K562 (cell line): ENCODE measurements around the gene SLC30A4. TPM values are rescaled to one million over a fixed set of nuclear protein-coding genes. Genes with fewer than 3 reads are reported as not detected.

Source experiments
- ATAC-seq: fragments of 200-7000 bp; cut with Tn5 transposase; 3 replicates; pipeline ENCODE4 v1.9.1; 2020; ENCODE audit warnings: moderate library complexity
- BruUV-seq: library from RNA; stranded (reverse); fragments of 400-500 nt; replicated peaks from 2 replicates; lab custom pipeline; 2021; lab: Mats Ljungman, UMichigan
- CTCF ChIA-PET: fragments of 300-600 bp; formaldehyde crosslinking; extraction: SDS; loops from one replicate; lab custom pipeline; 2021; ENCODE audit warnings: low intra/inter-chr PET ratio; lab: Yijun Ruan, JAX
- POLR2A ChIA-PET: fragments of 300-600, 350-650 bp; sonication (Branson Sonifier 250); formaldehyde crosslinking; extraction: SDS; loops from one replicate; lab custom pipeline; 2021; ENCODE audit warnings: antibody characterized with exemption, inconsistent platforms; lab: Yijun Ruan, JAX
- DNase-seq, 4 experiments: peaks; one replicate each; pipeline versions ENCODE4 v3.0.0 to v3.0.0-alpha.2; 2011 to 2018; ENCODE audit warnings: low spot score in 3 of 4, mixed read lengths in 3 of 4; ENCODE audit errors: extremely low read depth in 1 of 4
- FAIRE-seq: peaks from 2 replicates; lab custom pipeline; 2011; peaks lifted over from hg19 to GRCh38; lab: Jason Lieb, UNC
- H2AFZ ChIP-seq: 2 replicates; pipeline ENCODE4 v1.6.0; 2011; ENCODE audit warnings: low read depth, low read length, control low read depth, inconsistent platforms
- H3K27ac ChIP-seq: fragments of 200-600 bp; 3 replicates; pipeline ENCODE4 v1.8.0; 2011; ENCODE audit warnings: low read depth, mild to moderate bottlenecking, control low read depth, inconsistent platforms, low read length, moderate library complexity, mixed read lengths; ENCODE audit errors: extremely low read depth
- H3K27me3 ChIP-seq, 2 experiments: fragments of 300-600 bp in 1 of 2; 2 replicates in 1 of 2; 3 replicates in 1 of 2; pipeline versions ENCODE4 v1.6.0 to v1.8.0; 2011; ENCODE audit warnings: inconsistent platforms in 2 of 2, low read length in 2 of 2, mild to moderate bottlenecking in 1 of 2, mixed read lengths in 1 of 2, moderate library complexity in 1 of 2; ENCODE audit not compliant: control insufficient read depth in 2 of 2, insufficient read depth in 2 of 2
- H3K36me3 ChIP-seq: fragments of 300-600 bp; 3 replicates; pipeline ENCODE4 v1.8.0; 2011; ENCODE audit warnings: mild to moderate bottlenecking, low read length, inconsistent platforms; ENCODE audit not compliant: control insufficient read depth, insufficient read depth
- H3K4me1 ChIP-seq, 2 experiments: fragments of 200-600 bp in 1 of 2; replicated peaks in 1 of 2; 2 replicates in 1 of 2; 3 replicates in 1 of 2; pipeline versions ENCODE4 v1.5.1 to v1.8.0; 2011; ENCODE audit warnings: inconsistent platforms in 2 of 2, low read length in 2 of 2, mild to moderate bottlenecking in 1 of 2, mixed read lengths in 1 of 2, moderate library complexity in 1 of 2; ENCODE audit not compliant: control insufficient read depth in 2 of 2, insufficient read depth in 2 of 2
- H3K4me2 ChIP-seq: 2 replicates; pipeline ENCODE4 v1.6.1; 2011; ENCODE audit warnings: low read length, control low read depth, inconsistent platforms, mixed read lengths; ENCODE audit not compliant: insufficient read depth
- H3K4me3 ChIP-seq: fragments of 200-600 bp; sonication (generic), shearing (Covaris generic); 2 replicates; pipeline ENCODE4 v1.5.1; 2016; ENCODE audit warnings: control low read depth, inconsistent platforms
- H3K79me2 ChIP-seq: fragments of 200-600 bp; 3 replicates; pipeline ENCODE4 v1.8.0; 2011; ENCODE audit warnings: low read length, inconsistent platforms; ENCODE audit not compliant: control insufficient read depth, insufficient read depth
- H3K9ac ChIP-seq, 2 experiments: 2 replicates each; pipeline versions ENCODE4 v1.6.0 to v1.6.1; 2011; ENCODE audit warnings: low read depth in 2 of 2, low read length in 2 of 2, control low read depth in 1 of 2, inconsistent platforms in 1 of 2, mild to moderate bottlenecking in 1 of 2, mixed read lengths in 1 of 2; ENCODE audit not compliant: insufficient read depth in 1 of 2
- H3K9me1 ChIP-seq: one replicate; pipeline ENCODE4 v1.6.0; 2011; ENCODE audit warnings: inconsistent platforms, mild to moderate bottlenecking, low read length, moderate library complexity; ENCODE audit not compliant: control insufficient read depth, insufficient read depth
- H3K9me3 ChIP-seq: replicated peaks from 2 replicates; pipeline ENCODE4 v1.5.1; 2011; ENCODE audit warnings: low read depth, low read length, inconsistent platforms; ENCODE audit not compliant: control insufficient read depth, insufficient read depth
- H4K20me1 ChIP-seq: replicated peaks from 2 replicates; pipeline ENCODE4 v1.6.1; 2011; ENCODE audit warnings: low read length, inconsistent platforms, mixed read lengths; ENCODE audit not compliant: control insufficient read depth, insufficient read depth
- HSF4 ChIP-seq: fragments of 250-450 bp; sonication (Bioruptor Pico); IDR thresholded peaks from 2 replicates; pipeline ENCODE4 v2.1.2; 2022; ENCODE audit warnings: mild to moderate bottlenecking, moderate library complexity, borderline replicate concordance
- ILK ChIP-seq: fragments of 450-650 bp; IDR thresholded peaks from 2 replicates; pipeline ENCODE4 v1.6.1; 2016; ENCODE audit warnings: missing genetic modification characterization, low read depth, mild to moderate bottlenecking, missing compliant biosample characterization, moderate library complexity, borderline replicate concordance
- L3MBTL2 ChIP-seq: fragments of 450-650 bp; IDR thresholded peaks from 2 replicates; pipeline ENCODE4 v1.6.1; 2016; ENCODE audit warnings: mild to moderate bottlenecking, moderate library complexity
- MYBL2 ChIP-seq, 2 experiments: fragments of 450-650 bp in 1 of 2; sonication (generic) in 1 of 2; formaldehyde crosslinking in 1 of 2; IDR thresholded peaks; 2 replicates each; pipeline versions ENCODE4 v1.6.1 to v1.8.1; 2017 to 2022; ENCODE audit warnings: borderline replicate concordance in 1 of 2, inconsistent platforms in 1 of 2, low read depth in 1 of 2, mild to moderate bottlenecking in 1 of 2, missing genetic modification reagents in 1 of 2, moderate library complexity in 1 of 2
- NONO ChIP-seq, 2 experiments: fragments of 200-400 bp in 1 of 2; fragments of 450-650 bp in 1 of 2; formaldehyde crosslinking in 1 of 2; IDR thresholded peaks; 2 replicates each; pipeline ENCODE4 v1.6.1; 2017; ENCODE audit warnings: low read depth in 2 of 2, mild to moderate bottlenecking in 2 of 2, moderate library complexity in 2 of 2, low read length in 1 of 2
- PYGO2 ChIP-seq: fragments of 450-650 bp; IDR thresholded peaks from 2 replicates; pipeline ENCODE4 v1.6.1; 2016; ENCODE audit warnings: mild to moderate bottlenecking, missing genetic modification characterization, moderate library complexity, missing compliant biosample characterization
- RBFOX2 ChIP-seq: fragments of 200-400 bp; formaldehyde crosslinking; IDR thresholded peaks from 2 replicates; pipeline ENCODE4 v1.6.1; 2017; ENCODE audit warnings: low read depth, mild to moderate bottlenecking, low read length, moderate library complexity
- SAP30 ChIP-seq: fragments of 200-600 bp; sonication (generic); IDR thresholded peaks from 2 replicates; pipeline ENCODE4 v1.6.1; 2012; ENCODE audit warnings: borderline replicate concordance, low read depth, mild to moderate bottlenecking, moderate library complexity, low read length, control low read depth, inconsistent platforms; ENCODE audit not compliant: insufficient read depth, poor library complexity, severe bottlenecking
- SNIP1 ChIP-seq: fragments of 450-650 bp; IDR thresholded peaks from 2 replicates; pipeline ENCODE4 v1.7.1; 2017; ENCODE audit warnings: low read depth, mild to moderate bottlenecking
- WGBS: fragments of 100-300 bp; shearing (Covaris generic); methylation state at CpG from one replicate; pipeline ENCODE4 v1.1.6; 2016; ENCODE audit warnings: low coverage, mixed read lengths; ENCODE audit not compliant: insufficient coverage; ENCODE audit errors: missing lambda C conversion rate; 5-methylcytosine and 5-hydroxymethylcytosine counted together
- in situ Hi-C: fragments of 300-500 bp; cut with MboI; formaldehyde crosslinking; loops from 4 replicates; pipeline ENCODE4 v1.15.0; 2018; ENCODE audit warnings: inconsistent platforms, mixed read lengths
- intact Hi-C: fragments of 100-400 bp; cut with micrococcal nuclease; formaldehyde crosslinking; loops from 2 replicates; pipeline ENCODE4 v1.14.2; 2022
- polyA plus RNA-seq, 8 experiments: library from polyadenylated mRNA; depleted of rRNA in 4 of 8; stranded (reverse) in 5 of 8; unstranded in 3 of 8; fragments of >200 nt; fragmentation: Nextera tagmentation in 2 of 8; fragmentation: Illumina TruSeq in 1 of 8; extraction: Ambion mirVana in 2 of 8; extraction: Trizol in 1 of 8; gene quantifications; 2 replicates each; pipeline versions ENCODE4 v1.2.1 to v1.2.3, GENCODE V29; 2011 to 2014; ENCODE audit warnings: inconsistent platforms in 1 of 8, missing spikeins in 1 of 8
- total RNA-seq, 7 experiments: library from RNA; depleted of rRNA in 6 of 7; stranded (reverse); fragments of >200 nt in 6 of 7; fragmentation: Illumina TruSeq in 2 of 7; extraction: Trizol in 2 of 7; gene quantifications; 2 replicates each; pipeline versions ENCODE4 v1.2.1 to v1.2.3, GENCODE V29; 2011 to 2021; ENCODE audit warnings: low replicate concordance in 1 of 7
- TF ChIP-seq, protein P1 (sequence below): sonication (generic); formaldehyde crosslinking; IDR thresholded peaks from 2 replicates; pipeline ENCODE4 v1.8.1; 2023; ENCODE audit warnings: mild to moderate bottlenecking, missing genetic modification reagents
- TF ChIP-seq, protein P2 (sequence below): fragments of 250-450 bp; sonication (Bioruptor Pico); IDR thresholded peaks from 2 replicates; pipeline ENCODE4 v1.4.0; 2020
- TF ChIP-seq, protein P3 (sequence below), 2 experiments: fragments of 250-450 bp in 1 of 2; fragments of 450-650 bp in 1 of 2; sonication (Bioruptor Pico) in 1 of 2; IDR thresholded peaks; 2 replicates each; pipeline versions ENCODE4 v1.6.1 to v1.8.0; 2016 to 2021; ENCODE audit warnings: mild to moderate bottlenecking in 2 of 2, moderate library complexity in 2 of 2, missing compliant biosample characterization in 1 of 2, missing genetic modification characterization in 1 of 2

SLC30A4 gene
- total and polyA plus RNA-seq, 9 of the 15 experiments (the other 6 are each of a cell fraction or from before 2014, with no cell fraction given) = 0.21 to 0.73 (median 0.36) TPM

DNA sequence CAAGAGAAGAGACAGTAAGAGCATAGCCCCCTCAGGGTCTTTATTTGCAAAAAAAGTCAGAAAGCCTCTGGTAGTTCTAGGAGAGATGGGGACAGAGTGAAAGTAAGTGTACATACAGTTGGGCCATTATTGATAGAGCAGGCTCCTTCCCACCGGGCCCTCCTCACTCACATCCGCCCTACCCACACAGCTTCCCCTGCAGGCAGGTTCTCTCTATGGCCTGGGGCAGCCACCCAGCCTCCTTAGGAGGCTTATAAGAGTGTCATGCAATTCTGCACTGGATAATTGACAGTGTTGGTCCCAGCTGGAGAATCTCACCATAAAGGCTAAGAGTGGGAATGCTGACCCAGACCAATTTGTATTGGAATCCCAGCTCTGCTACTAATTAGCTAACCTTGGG, 49.5 kb downstream of the SLC30A4 start:
- BruUV-seq = no TSS peak
- POLR2A ChIA-PET = interaction anchor here (0.8 kb wide), 1 partner anchor 21 kb away, joined by 3 read pairs; no protein-coding TSS in a partner anchor
- Histone ChIP-seq H3K27me3 (peaks cover 12 to 13% of the 10 kb centered on the region in 2 experiments; a peak in 3 of 5 replicates), H2AFZ (no peak overlapping the region), H3K4me2 (no peak overlapping the region), H4K20me1 (no peaks in the 10 kb centered on the region), H3K4me3 (no peak overlapping the region), H3K9me3 (no peaks in the 10 kb centered on the region), H3K9me1 (no peaks in the 10 kb centered on the region), H3K9ac (no peak overlapping the region), H3K79me2 (no peaks in the 10 kb centered on the region), H3K4me1 (no peaks in the 10 kb centered on the region), H3K27ac (no peak overlapping the region), H3K36me3 (no peaks in the 10 kb centered on the region)
- in situ Hi-C loops = no loop called here
- TF ChIP-seq, protein P1, sequence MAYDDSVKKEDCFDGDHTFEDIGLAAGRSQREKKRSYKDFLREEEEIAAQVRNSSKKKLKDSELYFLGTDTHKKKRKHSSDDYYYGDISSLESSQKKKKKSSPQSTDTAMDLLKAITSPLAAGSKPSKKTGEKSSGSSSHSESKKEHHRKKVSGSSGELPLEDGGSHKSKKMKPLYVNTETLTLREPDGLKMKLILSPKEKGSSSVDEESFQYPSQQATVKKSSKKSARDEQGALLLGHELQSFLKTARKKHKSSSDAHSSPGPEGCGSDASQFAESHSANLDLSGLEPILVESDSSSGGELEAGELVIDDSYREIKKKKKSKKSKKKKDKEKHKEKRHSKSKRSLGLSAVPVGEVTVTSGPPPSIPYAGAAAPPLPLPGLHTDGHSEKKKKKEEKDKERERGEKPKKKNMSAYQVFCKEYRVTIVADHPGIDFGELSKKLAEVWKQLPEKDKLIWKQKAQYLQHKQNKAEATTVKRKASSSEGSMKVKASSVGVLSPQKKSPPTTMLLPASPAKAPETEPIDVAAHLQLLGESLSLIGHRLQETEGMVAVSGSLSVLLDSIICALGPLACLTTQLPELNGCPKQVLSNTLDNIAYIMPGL (CRISPR knock-in tag) = no peak
- TF ChIP-seq MYBL2 (IDR thresholded peaks at IDR 0.05; ENCODE audit: low read depth) = no peak
- TF ChIP-seq MYBL2 (CRISPR knock-in tag; IDR thresholded peaks at IDR 0.05; ENCODE audit: borderline replicate concordance) = no peak
- no peak for TF ChIP-seq L3MBTL2
- TF ChIP-seq, protein P2, sequence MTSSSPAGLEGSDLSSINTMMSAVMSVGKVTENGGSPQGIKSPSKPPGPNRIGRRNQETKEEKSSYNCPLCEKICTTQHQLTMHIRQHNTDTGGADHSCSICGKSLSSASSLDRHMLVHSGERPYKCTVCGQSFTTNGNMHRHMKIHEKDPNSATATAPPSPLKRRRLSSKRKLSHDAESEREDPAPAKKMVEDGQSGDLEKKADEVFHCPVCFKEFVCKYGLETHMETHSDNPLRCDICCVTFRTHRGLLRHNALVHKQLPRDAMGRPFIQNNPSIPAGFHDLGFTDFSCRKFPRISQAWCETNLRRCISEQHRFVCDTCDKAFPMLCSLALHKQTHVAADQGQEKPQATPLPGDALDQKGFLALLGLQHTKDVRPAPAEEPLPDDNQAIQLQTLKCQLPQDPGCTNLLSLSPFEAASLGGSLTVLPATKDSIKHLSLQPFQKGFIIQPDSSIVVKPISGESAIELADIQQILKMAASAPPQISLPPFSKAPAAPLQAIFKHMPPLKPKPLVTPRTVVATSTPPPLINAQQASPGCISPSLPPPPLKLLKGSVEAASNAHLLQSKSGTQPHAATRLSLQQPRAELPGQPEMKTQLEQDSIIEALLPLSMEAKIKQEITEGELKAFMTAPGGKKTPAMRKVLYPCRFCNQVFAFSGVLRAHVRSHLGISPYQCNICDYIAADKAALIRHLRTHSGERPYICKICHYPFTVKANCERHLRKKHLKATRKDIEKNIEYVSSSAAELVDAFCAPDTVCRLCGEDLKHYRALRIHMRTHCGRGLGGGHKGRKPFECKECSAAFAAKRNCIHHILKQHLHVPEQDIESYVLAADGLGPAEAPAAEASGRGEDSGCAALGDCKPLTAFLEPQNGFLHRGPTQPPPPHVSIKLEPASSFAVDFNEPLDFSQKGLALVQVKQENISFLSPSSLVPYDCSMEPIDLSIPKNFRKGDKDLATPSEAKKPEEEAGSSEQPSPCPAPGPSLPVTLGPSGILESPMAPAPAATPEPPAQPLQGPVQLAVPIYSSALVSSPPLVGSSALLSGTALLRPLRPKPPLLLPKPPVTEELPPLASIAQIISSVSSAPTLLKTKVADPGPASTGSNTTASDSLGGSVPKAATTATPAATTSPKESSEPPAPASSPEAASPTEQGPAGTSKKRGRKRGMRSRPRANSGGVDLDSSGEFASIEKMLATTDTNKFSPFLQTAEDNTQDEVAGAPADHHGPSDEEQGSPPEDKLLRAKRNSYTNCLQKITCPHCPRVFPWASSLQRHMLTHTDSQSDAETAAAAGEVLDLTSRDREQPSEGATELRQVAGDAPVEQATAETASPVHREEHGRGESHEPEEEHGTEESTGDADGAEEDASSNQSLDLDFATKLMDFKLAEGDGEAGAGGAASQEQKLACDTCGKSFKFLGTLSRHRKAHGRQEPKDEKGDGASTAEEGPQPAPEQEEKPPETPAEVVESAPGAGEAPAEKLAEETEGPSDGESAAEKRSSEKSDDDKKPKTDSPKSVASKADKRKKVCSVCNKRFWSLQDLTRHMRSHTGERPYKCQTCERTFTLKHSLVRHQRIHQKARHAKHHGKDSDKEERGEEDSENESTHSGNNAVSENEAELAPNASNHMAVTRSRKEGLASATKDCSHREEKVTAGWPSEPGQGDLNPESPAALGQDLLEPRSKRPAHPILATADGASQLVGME (CRISPR knock-in tag) = no peak
- no peak for TF ChIP-seq PYGO2 (tag)
- no peak for TF ChIP-seq SNIP1
- TF ChIP-seq HSF4 (CRISPR knock-in tag) = no peak
- TF ChIP-seq SAP30 = no peak
- TF ChIP-seq, protein P3, sequence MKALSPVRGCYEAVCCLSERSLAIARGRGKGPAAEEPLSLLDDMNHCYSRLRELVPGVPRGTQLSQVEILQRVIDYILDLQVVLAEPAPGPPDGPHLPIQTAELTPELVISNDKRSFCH (CRISPR knock-in tag; IDR thresholded peaks at IDR 0.05) = no peak
- TF ChIP-seq, protein P3 (tag; IDR thresholded peaks at IDR 0.05) = no peak
- no peak for TF ChIP-seq ILK (tag)
- no peak for TF ChIP-seq RBFOX2
- TF ChIP-seq NONO (IDR thresholded peaks at IDR 0.05; ENCODE audit: low read depth in 2 of 2, low read length in 1 of 2) = no peak
- CTCF ChIA-PET = no interaction called here
- intact Hi-C loops = no loop called here
- ATAC-seq (no peak), DNase-seq (no peak), FAIRE-seq (no peak)
- 12% methylated on average over 2 of the region's 2 CpGs for WGBS
